HepG2 (cell line): ENCODE results near the gene AKTIP. TPM values are rescaled to one million over a fixed set of nuclear protein-coding genes. Genes with fewer than 3 reads are reported as not detected.

ENCODE experiments used
- AGO2 ChIP-seq: fragments of 200-400 bp; formaldehyde crosslinking; optimal IDR thresholded peaks from 2 replicates; pipeline ENCODE3; 2017; ENCODE audit warnings: mild to moderate bottlenecking, low read depth, low read length, moderate library complexity
- BRCA1 ChIP-seq: sonication (generic); formaldehyde crosslinking; IDR thresholded peaks from 2 replicates; pipeline ENCODE4 v1.4.0; 2020; ENCODE audit warnings: missing genetic modification reagents
- EEA1 ChIP-seq: sonication (generic); formaldehyde crosslinking; IDR thresholded peaks from 2 replicates; pipeline ENCODE4 v1.5.1; 2020; ENCODE audit warnings: mild to moderate bottlenecking, missing genetic modification reagents, borderline replicate concordance
- HOXD1 ChIP-seq: sonication (generic); formaldehyde crosslinking; IDR thresholded peaks from 2 replicates; pipeline ENCODE4 v1.5.0; 2020; ENCODE audit warnings: missing genetic modification reagents
- KLF6 ChIP-seq: IDR thresholded peaks from 2 replicates; pipeline ENCODE4 v1.8.0; 2016; ENCODE audit warnings: missing biosample characterization, missing genetic modification reagents
- TBX2 ChIP-seq: sonication (generic); formaldehyde crosslinking; IDR thresholded peaks from 2 replicates; pipeline ENCODE4 v1.5.0; 2020; ENCODE audit warnings: missing genetic modification reagents, mild to moderate bottlenecking, borderline replicate concordance
- ZBTB38 ChIP-seq: sonication (generic); formaldehyde crosslinking; IDR thresholded peaks from 2 replicates; pipeline ENCODE4 v1.5.1; 2020; ENCODE audit warnings: mild to moderate bottlenecking, missing genetic modification reagents
- ZFYVE20 ChIP-seq: sonication (generic); formaldehyde crosslinking; IDR thresholded peaks from 2 replicates; pipeline ENCODE4 v1.8.0; 2023; ENCODE audit warnings: low read depth, mild to moderate bottlenecking, moderate library complexity, missing genetic modification reagents, borderline replicate concordance
- ZNF430 ChIP-seq: sonication (generic); formaldehyde crosslinking; IDR thresholded peaks from 2 replicates; pipeline ENCODE4 v1.9.0; 2021; ENCODE audit warnings: mild to moderate bottlenecking, missing genetic modification reagents
- ZNF790 ChIP-seq: sonication (generic); formaldehyde crosslinking; IDR thresholded peaks from 2 replicates; pipeline ENCODE4 v1.8.0; 2022; ENCODE audit warnings: missing genetic modification reagents, mild to moderate bottlenecking, borderline replicate concordance
- ZSCAN21 ChIP-seq: sonication (generic); formaldehyde crosslinking; IDR thresholded peaks from 2 replicates; pipeline ENCODE4 v1.8.0; 2022; ENCODE audit warnings: mild to moderate bottlenecking, missing genetic modification reagents, moderate library complexity, borderline replicate concordance
- polyA plus RNA-seq, 8 experiments: library from polyadenylated mRNA; depleted of rRNA in 3 of 8; stranded (reverse) in 7 of 8; unstranded in 1 of 8; fragments of >200 nt; fragmentation: Illumina TruSeq in 4 of 8; extraction: Trizol in 4 of 8; gene quantifications; 2 replicates each; pipeline versions ENCODE4 v1.2.1 to v1.2.3, GENCODE V29; 2011 to 2016; ENCODE audit warnings: low read depth in 4 of 8, missing spikeins in 1 of 8, mixed read lengths in 1 of 8; ENCODE audit not compliant: insufficient read depth in 1 of 8
- total RNA-seq, 5 experiments: library from RNA; depleted of rRNA; stranded (reverse); fragments of >200 nt; fragmentation: Illumina TruSeq; extraction: Trizol; gene quantifications; 2 replicates each; pipeline ENCODE4 v1.2.3, GENCODE V29; 2016; ENCODE audit warnings: low read depth in 1 of 5
- TF ChIP-seq, protein P1 (sequence below): sonication (generic); formaldehyde crosslinking; IDR thresholded peaks from 2 replicates; pipeline ENCODE4 v1.5.0; 2020; ENCODE audit warnings: mild to moderate bottlenecking, missing genetic modification reagents
- TF ChIP-seq, protein P2 (sequence below): sonication (generic); formaldehyde crosslinking; IDR thresholded peaks from 2 replicates; pipeline ENCODE4 v1.5.1; 2020; ENCODE audit warnings: missing genetic modification reagents, mild to moderate bottlenecking, borderline replicate concordance
- TF ChIP-seq, protein P3 (sequence below): sonication (generic); IDR thresholded peaks from 2 replicates; pipeline ENCODE4 v1.6.1; 2016; ENCODE audit warnings: low read depth, borderline replicate concordance
- TF ChIP-seq, protein P4 (sequence below): sonication (generic); formaldehyde crosslinking; IDR thresholded peaks from 2 replicates; pipeline ENCODE4 v1.9.0; 2021; ENCODE audit warnings: missing genetic modification reagents, mild to moderate bottlenecking, borderline replicate concordance
- TF ChIP-seq, protein P5 (sequence below): sonication (generic); formaldehyde crosslinking; IDR thresholded peaks from 2 replicates; pipeline ENCODE4 v1.8.1; 2023; ENCODE audit warnings: mild to moderate bottlenecking, inconsistent platforms, moderate library complexity, missing genetic modification reagents, borderline replicate concordance
- TF ChIP-seq, protein P6 (sequence below): IDR thresholded peaks from 2 replicates; pipeline ENCODE4 v1.6.1; 2016; ENCODE audit warnings: low read depth

AKTIP gene
- total and polyA plus RNA-seq, 2 of the 13 experiments (the other 11 are each of a cell fraction or from before 2014, with no cell fraction given), result 28.8 to 49.0 TPM

DNA sequence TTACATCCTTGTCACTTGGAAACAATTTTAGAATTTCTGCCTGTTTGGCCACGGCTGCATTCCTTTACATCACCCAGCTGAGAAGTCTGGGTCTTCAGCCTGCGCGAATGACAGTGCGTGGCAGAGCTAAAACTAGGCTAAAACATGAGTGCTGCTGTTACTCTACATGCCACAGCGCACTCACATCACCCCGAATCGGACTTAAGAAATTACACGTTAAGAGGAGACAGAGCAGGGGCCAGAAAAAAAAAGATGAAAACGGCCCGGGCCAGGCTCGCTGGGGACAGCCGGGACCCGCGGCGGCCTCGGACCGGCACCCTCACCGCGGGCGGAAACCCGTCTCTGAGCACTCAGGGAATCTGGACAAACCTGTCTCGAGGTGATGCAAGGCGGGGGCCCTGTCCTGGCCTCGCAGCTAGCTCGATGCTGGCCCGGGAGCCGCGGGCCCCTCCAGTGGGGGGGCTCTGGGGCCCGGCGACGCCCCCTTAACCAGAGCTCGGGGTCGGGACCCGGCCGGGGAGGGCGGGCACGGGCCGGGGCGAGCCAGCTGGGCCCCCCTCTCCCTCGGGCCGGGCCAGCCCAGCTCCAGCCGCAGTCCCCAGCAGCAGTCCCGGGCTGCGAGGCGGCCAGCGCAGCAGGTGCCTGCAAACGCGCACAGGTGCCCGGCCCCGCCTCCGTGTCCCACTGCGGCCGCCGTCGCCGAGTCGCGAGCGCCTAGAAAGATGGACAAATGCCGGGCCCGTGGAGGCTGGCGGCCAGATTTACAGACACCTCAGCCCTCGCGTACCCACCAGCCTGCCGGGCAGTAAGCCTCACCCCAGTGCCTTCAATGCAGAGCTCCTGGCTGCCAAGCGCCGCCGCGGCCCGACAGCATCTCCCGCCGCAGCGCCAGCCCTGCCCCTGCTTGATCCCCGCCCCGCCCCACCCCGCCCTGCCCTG lies at the start of gene AKTIP (continued):
- TF ChIP-seq, protein P1, sequence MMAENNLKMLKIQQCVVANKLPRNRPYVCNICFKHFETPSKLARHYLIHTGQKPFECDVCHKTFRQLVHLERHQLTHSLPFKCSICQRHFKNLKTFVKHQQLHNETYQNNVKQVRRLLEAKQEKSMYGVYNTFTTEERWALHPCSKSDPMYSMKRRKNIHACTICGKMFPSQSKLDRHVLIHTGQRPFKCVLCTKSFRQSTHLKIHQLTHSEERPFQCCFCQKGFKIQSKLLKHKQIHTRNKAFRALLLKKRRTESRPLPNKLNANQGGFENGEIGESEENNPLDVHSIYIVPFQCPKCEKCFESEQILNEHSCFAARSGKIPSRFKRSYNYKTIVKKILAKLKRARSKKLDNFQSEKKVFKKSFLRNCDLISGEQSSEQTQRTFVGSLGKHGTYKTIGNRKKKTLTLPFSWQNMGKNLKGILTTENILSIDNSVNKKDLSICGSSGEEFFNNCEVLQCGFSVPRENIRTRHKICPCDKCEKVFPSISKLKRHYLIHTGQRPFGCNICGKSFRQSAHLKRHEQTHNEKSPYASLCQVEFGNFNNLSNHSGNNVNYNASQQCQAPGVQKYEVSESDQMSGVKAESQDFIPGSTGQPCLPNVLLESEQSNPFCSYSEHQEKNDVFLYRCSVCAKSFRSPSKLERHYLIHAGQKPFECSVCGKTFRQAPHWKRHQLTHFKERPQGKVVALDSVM (CRISPR knock-in tag), result peak; percentile 44
- TF ChIP-seq ZFYVE20 (CRISPR knock-in tag) (0 out of 2 replicates have a peak, but pooled peaks have one; percentile 49), HOXD1 (CRISPR knock-in tag) (0 out of 2 replicates have a peak, but pooled peaks have one; percentile 18), ZBTB38 (peak; percentile 41; the same call in 1 of the 2 replicates), KLF6 (CRISPR knock-in tag) (0 out of 2 replicates have a peak, but pooled peaks have one; percentile 2), ZSCAN21 (CRISPR knock-in tag) (peak; percentile 31; the same call in 1 of the 2 replicates), BRCA1 (CRISPR knock-in tag) (0 out of 2 replicates have a peak, but pooled peaks have one; percentile 24), EEA1 (CRISPR knock-in tag) (0 out of 2 replicates have a peak, but pooled peaks have one; percentile 20), TBX2 (no peak), AGO2 (peak; percentile 65), ZNF430 (CRISPR knock-in tag) (0 out of 2 replicates have a peak, but pooled peaks have one; percentile 60), ZNF790 (CRISPR knock-in tag) (peak; percentile 89; the same call in 1 of the 2 replicates)
- TF ChIP-seq, protein P2, sequence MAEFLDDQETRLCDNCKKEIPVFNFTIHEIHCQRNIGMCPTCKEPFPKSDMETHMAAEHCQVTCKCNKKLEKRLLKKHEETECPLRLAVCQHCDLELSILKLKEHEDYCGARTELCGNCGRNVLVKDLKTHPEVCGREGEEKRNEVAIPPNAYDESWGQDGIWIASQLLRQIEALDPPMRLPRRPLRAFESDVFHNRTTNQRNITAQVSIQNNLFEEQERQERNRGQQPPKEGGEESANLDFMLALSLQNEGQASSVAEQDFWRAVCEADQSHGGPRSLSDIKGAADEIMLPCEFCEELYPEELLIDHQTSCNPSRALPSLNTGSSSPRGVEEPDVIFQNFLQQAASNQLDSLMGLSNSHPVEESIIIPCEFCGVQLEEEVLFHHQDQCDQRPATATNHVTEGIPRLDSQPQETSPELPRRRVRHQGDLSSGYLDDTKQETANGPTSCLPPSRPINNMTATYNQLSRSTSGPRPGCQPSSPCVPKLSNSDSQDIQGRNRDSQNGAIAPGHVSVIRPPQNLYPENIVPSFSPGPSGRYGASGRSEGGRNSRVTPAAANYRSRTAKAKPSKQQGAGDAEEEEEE (CRISPR knock-in tag), result no peak
- TF ChIP-seq, protein P3, sequence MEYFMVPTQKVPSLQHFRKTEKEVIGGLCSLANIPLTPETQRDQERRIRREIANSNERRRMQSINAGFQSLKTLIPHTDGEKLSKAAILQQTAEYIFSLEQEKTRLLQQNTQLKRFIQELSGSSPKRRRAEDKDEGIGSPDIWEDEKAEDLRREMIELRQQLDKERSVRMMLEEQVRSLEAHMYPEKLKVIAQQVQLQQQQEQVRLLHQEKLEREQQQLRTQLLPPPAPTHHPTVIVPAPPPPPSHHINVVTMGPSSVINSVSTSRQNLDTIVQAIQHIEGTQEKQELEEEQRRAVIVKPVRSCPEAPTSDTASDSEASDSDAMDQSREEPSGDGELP, result peak; percentile 32; the same call in 1 of the 2 replicates
- TF ChIP-seq, protein P4, sequence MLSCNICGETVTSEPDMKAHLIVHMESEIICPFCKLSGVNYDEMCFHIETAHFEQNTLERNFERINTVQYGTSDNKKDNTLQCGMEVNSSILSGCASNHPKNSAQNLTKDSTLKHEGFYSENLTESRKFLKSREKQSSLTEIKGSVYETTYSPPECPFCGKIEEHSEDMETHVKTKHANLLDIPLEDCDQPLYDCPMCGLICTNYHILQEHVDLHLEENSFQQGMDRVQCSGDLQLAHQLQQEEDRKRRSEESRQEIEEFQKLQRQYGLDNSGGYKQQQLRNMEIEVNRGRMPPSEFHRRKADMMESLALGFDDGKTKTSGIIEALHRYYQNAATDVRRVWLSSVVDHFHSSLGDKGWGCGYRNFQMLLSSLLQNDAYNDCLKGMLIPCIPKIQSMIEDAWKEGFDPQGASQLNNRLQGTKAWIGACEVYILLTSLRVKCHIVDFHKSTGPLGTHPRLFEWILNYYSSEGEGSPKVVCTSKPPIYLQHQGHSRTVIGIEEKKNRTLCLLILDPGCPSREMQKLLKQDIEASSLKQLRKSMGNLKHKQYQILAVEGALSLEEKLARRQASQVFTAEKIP (CRISPR knock-in tag), result no peak
- TF ChIP-seq, protein P5, sequence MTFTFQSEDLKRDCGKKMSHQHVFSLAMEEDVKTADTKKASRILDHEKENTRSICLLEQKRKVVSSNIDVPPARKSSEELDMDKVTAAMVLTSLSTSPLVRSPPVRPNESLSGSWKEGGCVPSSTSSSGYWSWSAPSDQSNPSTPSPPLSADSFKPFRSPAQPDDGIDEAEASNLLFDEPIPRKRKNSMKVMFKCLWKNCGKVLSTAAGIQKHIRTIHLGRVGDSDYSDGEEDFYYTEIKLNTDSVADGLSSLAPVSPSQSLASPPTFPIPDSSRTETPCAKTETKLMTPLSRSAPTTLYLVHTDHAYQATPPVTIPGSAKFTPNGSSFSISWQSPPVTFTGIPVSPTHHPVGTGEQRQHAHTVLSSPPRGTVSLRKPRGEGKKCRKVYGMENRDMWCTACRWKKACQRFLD (CRISPR knock-in tag), result 0 out of 2 replicates have a peak, but pooled peaks have one; percentile 17
- TF ChIP-seq, protein P6, sequence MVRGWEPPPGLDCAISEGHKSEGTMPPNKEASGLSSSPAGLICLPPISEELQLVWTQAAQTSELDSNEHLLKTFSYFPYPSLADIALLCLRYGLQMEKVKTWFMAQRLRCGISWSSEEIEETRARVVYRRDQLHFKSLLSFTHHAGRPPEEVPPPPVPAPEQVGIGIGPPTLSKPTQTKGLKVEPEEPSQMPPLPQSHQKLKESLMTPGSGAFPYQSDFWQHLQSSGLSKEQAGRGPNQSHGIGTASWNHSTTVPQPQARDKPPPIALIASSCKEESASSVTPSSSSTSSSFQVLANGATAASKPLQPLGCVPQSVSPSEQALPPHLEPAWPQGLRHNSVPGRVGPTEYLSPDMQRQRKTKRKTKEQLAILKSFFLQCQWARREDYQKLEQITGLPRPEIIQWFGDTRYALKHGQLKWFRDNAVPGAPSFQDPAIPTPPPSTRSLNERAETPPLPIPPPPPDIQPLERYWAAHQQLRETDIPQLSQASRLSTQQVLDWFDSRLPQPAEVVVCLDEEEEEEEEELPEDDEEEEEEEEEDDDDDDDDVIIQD (CRISPR knock-in tag), result no peak
